ENCODE data around the gene RFTN1.

The RFTN1 gene

GRCh38 chr3:16369276-16369675, 144.2 kb downstream of the RFTN1 start:
- Histone ChIP-seq H3K27ac (ENCODE audit: low read depth, low read length) (no peak overlapping the region), H3K9me3 (ENCODE audit: low read length) (no peaks in the 10 kb centered on the region), H3K9ac (ENCODE audit: low read length) (no peak overlapping the region)

DNA sequence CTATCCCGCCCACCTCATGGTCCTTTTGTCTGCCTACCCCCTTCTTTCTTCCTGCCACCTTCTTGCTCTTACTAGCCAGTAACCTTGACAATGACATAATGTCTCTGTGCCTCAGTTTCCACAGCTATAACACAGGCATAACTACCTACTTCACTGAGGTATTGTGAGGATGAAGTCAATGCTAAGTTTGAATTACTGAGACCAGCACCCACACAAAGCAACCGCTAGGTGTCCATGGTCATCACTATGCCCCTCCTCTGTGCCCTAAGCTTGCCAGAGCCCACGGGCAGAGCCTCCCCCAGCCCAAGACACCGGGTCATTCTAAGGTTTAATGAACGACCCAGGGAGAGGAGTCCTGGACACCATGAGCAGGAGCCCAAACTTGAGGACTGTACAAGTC, 146.9 kb downstream of the RFTN1 start:
- Histone ChIP-seq H3K27me3 (ENCODE audit: control insufficient read depth in 1 of 2, insufficient read depth in 2 of 2, low read length in 2 of 2) (no peaks in the 10 kb centered on the region), H3K27ac (ENCODE audit: low read depth, low read length) (no peak overlapping the region), H3K9me3 (ENCODE audit: low read length) (no peaks in the 10 kb centered on the region), H3K4me1 (ENCODE audit: insufficient read depth, low read length) (peaks cover 10% of the 10 kb centered on the region), H3K9ac (ENCODE audit: low read length) (no peak overlapping the region), H3K36me3 (ENCODE audit: insufficient read depth, low read length) (no peaks in the 10 kb centered on the region), H3K4me3 (ENCODE audit: low read depth in 1 of 2, low read length in 2 of 2) (no peak overlapping the region)

More at GRCh38 chr3:16369276-16369675, 144.2 kb downstream of the RFTN1 start:
- Histone ChIP-seq H3K4me1 (ENCODE audit: insufficient read depth, low read length) (peaks cover 19% of the 10 kb centered on the region), H3K27me3 (ENCODE audit: control insufficient read depth in 1 of 2, insufficient read depth in 2 of 2, low read length in 2 of 2) (no peaks in the 10 kb centered on the region), H3K4me3 (ENCODE audit: low read depth in 1 of 2, low read length in 2 of 2) (no peak overlapping the region), H3K36me3 (ENCODE audit: insufficient read depth, low read length) (no peaks in the 10 kb centered on the region)

- Histone ChIP-seq H3K27ac (ENCODE audit: low read depth, low read length) (no peak overlapping the region), H3K36me3 (ENCODE audit: insufficient read depth, low read length) (no peaks in the 10 kb centered on the region)
These were observed 147.9 kb downstream of the RFTN1 start for GRCh38 chr3:16365491-16366128.

GRCh38 chr3:16364963-16365362, 148.5 kb downstream of the RFTN1 start:
- Histone ChIP-seq H3K4me3 (ENCODE audit: low read depth in 1 of 2, low read length in 2 of 2) (no peak overlapping the region), H3K27ac (ENCODE audit: low read depth, low read length) (no peak overlapping the region), H3K36me3 (ENCODE audit: insufficient read depth, low read length) (no peaks in the 10 kb centered on the region), H3K27me3 (ENCODE audit: control insufficient read depth in 1 of 2, insufficient read depth in 2 of 2, low read length in 2 of 2) (no peaks in the 10 kb centered on the region), H3K4me1 (ENCODE audit: insufficient read depth, low read length) (no peaks in the 10 kb centered on the region), H3K9ac (ENCODE audit: low read length) (no peak overlapping the region), H3K9me3 (ENCODE audit: low read length) (no peaks in the 10 kb centered on the region)

More at GRCh38 chr3:16365491-16366128, 147.9 kb downstream of the RFTN1 start:
- Histone ChIP-seq H3K4me3 (ENCODE audit: low read depth in 1 of 2, low read length in 2 of 2) (no peak overlapping the region), H3K4me1 (ENCODE audit: insufficient read depth, low read length) (peaks cover 2% of the 10 kb centered on the region), H3K9ac (ENCODE audit: low read length) (no peak overlapping the region), H3K27me3 (ENCODE audit: control insufficient read depth in 1 of 2, insufficient read depth in 2 of 2, low read length in 2 of 2) (no peaks in the 10 kb centered on the region), H3K9me3 (ENCODE audit: low read length) (no peaks in the 10 kb centered on the region)

- Histone ChIP-seq H3K4me1 (ENCODE audit: insufficient read depth, low read length) (no peaks in the 10 kb centered on the region), H3K27ac (ENCODE audit: low read depth, low read length) (no peak overlapping the region), H3K36me3 (ENCODE audit: insufficient read depth, low read length) (no peaks in the 10 kb centered on the region), H3K27me3 (ENCODE audit: control insufficient read depth in 1 of 2, insufficient read depth in 2 of 2, low read length in 2 of 2) (no peaks in the 10 kb centered on the region), H3K4me3 (ENCODE audit: low read depth in 1 of 2, low read length in 2 of 2) (no peak overlapping the region), H3K9me3 (ENCODE audit: low read length) (no peaks in the 10 kb centered on the region), H3K9ac (ENCODE audit: low read length) (no peak overlapping the region)
These were observed 149.2 kb downstream of the RFTN1 start for GRCh38 chr3:16364323-16364722.

DNA sequence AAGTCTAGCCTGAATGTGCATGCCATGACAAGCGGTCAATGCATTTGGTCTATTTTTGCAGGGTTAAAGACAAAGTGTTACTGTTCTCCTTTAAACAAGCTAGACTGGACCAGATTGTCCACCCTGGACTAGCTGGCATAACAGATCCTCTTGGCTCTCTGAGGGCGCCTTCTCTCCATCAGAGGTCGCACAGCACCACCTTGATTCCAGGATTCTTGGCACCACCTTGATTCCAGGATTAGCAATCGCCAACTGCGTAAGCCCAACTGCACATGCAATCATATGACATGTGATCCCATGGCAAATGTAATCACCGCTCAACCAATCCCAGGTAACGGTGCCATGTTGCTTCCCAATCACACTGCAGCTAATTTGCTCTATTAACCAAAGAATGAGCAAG, 149.9 kb downstream of the RFTN1 start:
- Histone ChIP-seq H3K9ac (ENCODE audit: low read length) (no peak overlapping the region), H3K27me3 (ENCODE audit: control insufficient read depth in 1 of 2, insufficient read depth in 2 of 2, low read length in 2 of 2) (no peaks in the 10 kb centered on the region), H3K27ac (ENCODE audit: low read depth, low read length) (no peak overlapping the region), H3K4me1 (ENCODE audit: insufficient read depth, low read length) (no peaks in the 10 kb centered on the region), H3K4me3 (ENCODE audit: low read depth in 1 of 2, low read length in 2 of 2) (no peak overlapping the region), H3K9me3 (ENCODE audit: low read length) (no peaks in the 10 kb centered on the region), H3K36me3 (ENCODE audit: insufficient read depth, low read length) (no peaks in the 10 kb centered on the region)

DNA sequence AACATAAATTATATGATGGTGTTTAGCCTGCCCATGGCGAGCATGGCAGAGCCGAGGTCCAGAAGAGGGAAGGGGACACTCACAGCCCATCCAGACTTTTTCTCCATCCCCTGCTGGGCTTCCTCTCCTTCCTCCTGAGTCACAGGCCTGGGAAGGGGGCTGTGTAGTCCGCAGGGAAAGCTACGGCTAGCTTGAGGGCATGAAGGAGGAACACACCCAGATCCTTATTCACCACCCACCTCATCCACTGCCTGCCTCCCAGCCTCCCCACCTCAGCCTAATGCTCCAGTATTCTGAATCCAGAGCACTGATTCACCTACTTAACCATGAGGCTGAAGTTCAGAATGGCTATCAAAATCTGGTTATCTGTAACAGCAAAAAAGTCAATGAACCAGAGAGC, 150.7 kb downstream of the RFTN1 start:
- Histone ChIP-seq H3K9ac (ENCODE audit: low read length) (no peak overlapping the region), H3K4me1 (ENCODE audit: insufficient read depth, low read length) (no peaks in the 10 kb centered on the region), H3K9me3 (ENCODE audit: low read length) (no peaks in the 10 kb centered on the region), H3K27ac (ENCODE audit: low read depth, low read length) (no peak overlapping the region), H3K36me3 (ENCODE audit: insufficient read depth, low read length) (no peaks in the 10 kb centered on the region), H3K27me3 (ENCODE audit: control insufficient read depth in 1 of 2, insufficient read depth in 2 of 2, low read length in 2 of 2) (no peaks in the 10 kb centered on the region), H3K4me3 (ENCODE audit: low read depth in 1 of 2, low read length in 2 of 2) (no peak overlapping the region)

GRCh38 chr3:16361087-16361486, 152.4 kb downstream of the RFTN1 start:
- Histone ChIP-seq H3K4me1 (ENCODE audit: insufficient read depth, low read length) (no peaks in the 10 kb centered on the region), H3K9me3 (ENCODE audit: low read length) (no peaks in the 10 kb centered on the region), H3K9ac (ENCODE audit: low read length) (no peak overlapping the region), H3K36me3 (ENCODE audit: insufficient read depth, low read length) (no peaks in the 10 kb centered on the region), H3K27ac (ENCODE audit: low read depth, low read length) (no peak overlapping the region), H3K27me3 (ENCODE audit: control insufficient read depth in 1 of 2, insufficient read depth in 2 of 2, low read length in 2 of 2) (no peaks in the 10 kb centered on the region), H3K4me3 (ENCODE audit: low read depth in 1 of 2, low read length in 2 of 2) (no peak overlapping the region)

GRCh38 chr3:16359331-16359730, 154.2 kb downstream of the RFTN1 start:
- H3K4me3 ChIP-seq (ENCODE audit: low read depth in 1 of 2, low read length in 2 of 2): no peak overlapping the region
- H3K36me3 ChIP-seq (ENCODE audit: insufficient read depth, low read length): no peaks in the 10 kb centered on the region

DNA sequence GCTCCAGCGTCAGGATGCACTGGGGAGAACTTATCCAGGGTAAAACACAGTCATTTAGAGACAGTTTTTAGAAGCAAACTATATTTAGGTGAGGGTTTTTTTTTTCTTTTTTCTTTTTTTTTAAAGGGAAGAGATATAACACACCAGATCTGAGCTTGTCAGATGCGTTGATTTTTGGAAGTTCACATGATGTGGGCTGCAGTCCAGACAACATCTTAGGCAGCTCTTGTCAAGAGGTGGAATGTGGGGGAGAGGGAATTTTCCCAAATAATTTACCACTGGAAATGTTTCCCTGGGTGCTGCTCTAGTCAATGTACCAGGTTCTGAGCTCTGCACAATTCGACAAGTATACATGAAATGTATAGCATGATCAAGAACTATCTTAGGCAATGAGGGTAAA, 155.2 kb downstream of the RFTN1 start:
- H3K36me3 ChIP-seq (ENCODE audit: insufficient read depth, low read length): no peaks in the 10 kb centered on the region
- no peaks in the 10 kb centered on the region for H3K4me1 ChIP-seq (ENCODE audit: insufficient read depth, low read length)
- H3K9ac ChIP-seq (ENCODE audit: low read length): no peak overlapping the region
- no peaks in the 10 kb centered on the region for H3K9me3 ChIP-seq (ENCODE audit: low read length)
- no peaks in the 10 kb centered on the region for H3K27me3 ChIP-seq (ENCODE audit: control insufficient read depth in 1 of 2, insufficient read depth in 2 of 2, low read length in 2 of 2)
- no peak overlapping the region for H3K4me3 ChIP-seq (ENCODE audit: low read depth in 1 of 2, low read length in 2 of 2)
- H3K27ac ChIP-seq (ENCODE audit: low read depth, low read length): no peak overlapping the region

More at GRCh38 chr3:16359331-16359730, 154.2 kb downstream of the RFTN1 start:
- Histone ChIP-seq H3K9me3 (ENCODE audit: low read length) (no peaks in the 10 kb centered on the region), H3K4me1 (ENCODE audit: insufficient read depth, low read length) (no peaks in the 10 kb centered on the region), H3K27ac (ENCODE audit: low read depth, low read length) (no peak overlapping the region), H3K27me3 (ENCODE audit: control insufficient read depth in 1 of 2, insufficient read depth in 2 of 2, low read length in 2 of 2) (no peaks in the 10 kb centered on the region), H3K9ac (ENCODE audit: low read length) (no peak overlapping the region)

DNA sequence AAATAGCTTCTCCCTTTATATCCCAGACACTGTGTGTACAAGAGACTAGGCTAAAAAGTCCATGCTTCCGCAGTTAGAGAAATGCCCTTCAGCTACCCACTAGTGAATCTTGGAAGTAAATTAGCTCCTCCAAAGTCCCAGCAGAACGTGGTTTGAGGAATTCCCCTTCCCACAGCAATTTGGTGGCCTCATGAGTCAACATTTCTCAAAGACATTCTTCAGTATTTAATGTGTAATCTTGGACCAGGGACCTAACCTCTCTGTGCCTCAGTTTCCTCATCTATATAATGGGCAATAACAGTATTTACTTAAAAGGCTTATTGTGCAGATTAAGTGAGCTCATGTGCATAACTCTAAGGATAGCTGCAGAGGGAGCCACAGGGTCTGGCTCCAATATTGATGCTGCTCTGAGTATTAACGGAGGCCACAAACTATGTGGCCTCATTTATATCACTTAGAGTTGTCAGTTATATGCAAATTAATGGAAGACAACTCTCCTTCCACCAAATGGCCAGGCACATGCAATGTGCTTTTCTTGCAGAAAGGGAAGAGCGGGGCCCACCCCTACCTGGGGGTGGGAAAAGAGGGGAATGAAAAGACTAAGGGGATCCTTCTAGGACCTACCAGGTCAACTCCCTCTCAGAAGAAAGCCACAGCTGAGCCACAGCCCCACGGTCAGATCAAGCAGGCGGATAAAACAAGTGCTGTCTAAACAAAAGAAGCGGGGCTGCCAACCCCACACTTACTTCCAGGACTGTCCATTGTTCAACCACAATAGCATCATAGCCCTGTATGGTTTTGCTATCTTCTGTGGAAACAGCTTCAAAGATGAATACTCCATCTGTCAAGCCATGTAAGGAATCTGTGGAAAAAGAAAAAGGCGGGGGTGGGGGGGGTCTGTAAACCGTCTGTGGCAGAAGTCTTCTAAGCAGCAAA, 156.0 kb downstream of the RFTN1 start:
- Histone ChIP-seq H3K36me3 (ENCODE audit: insufficient read depth, low read length) (no peaks in the 10 kb centered on the region), H3K9ac (ENCODE audit: low read length) (no peak overlapping the region), H3K4me1 (ENCODE audit: insufficient read depth, low read length) (no peaks in the 10 kb centered on the region), H3K27me3 (ENCODE audit: control insufficient read depth in 1 of 2, insufficient read depth in 2 of 2, low read length in 2 of 2) (no peaks in the 10 kb centered on the region), H3K4me3 (ENCODE audit: low read depth in 1 of 2, low read length in 2 of 2) (no peak overlapping the region), H3K27ac (ENCODE audit: low read depth, low read length) (no peak overlapping the region), H3K9me3 (ENCODE audit: low read length) (no peaks in the 10 kb centered on the region)

Data from muscle layer of colon (tissue), 2 donors.